Liver (tissue), 9 donors: ENCODE data around the gene RELN. TPM values are rescaled to one million over a fixed set of nuclear protein-coding genes. Genes with fewer than 3 reads are reported as not detected.

ENCODE experiments used
- DNase-seq: peaks from one replicate; pipeline ENCODE4 v3.0.0-alpha.2; 2017; ENCODE audit warnings: low spot score
- H3K27ac ChIP-seq, 2 donors: one replicate each; pipeline ENCODE4 v1.7.0; 2013; ENCODE audit warnings: inconsistent platforms in 2 of 2, low read length in 2 of 2, control low read depth in 1 of 2, low read depth in 1 of 2, mild to moderate bottlenecking in 1 of 2
- H3K27me3 ChIP-seq, 4 donors: one replicate each; pipeline versions ENCODE4 v1.6.1 to v1.7.0; 2013; ENCODE audit warnings: low read length in 3 of 4, inconsistent platforms in 1 of 4, mild to moderate bottlenecking in 1 of 4, moderate library complexity in 1 of 4; ENCODE audit not compliant: control insufficient read depth in 4 of 4, insufficient read depth in 4 of 4
- H3K36me3 ChIP-seq, 4 donors: one replicate each; pipeline versions ENCODE4 v1.6.1 to v1.7.0; 2013; ENCODE audit warnings: low read length in 3 of 4, mild to moderate bottlenecking in 3 of 4, low read depth in 1 of 4, moderate library complexity in 1 of 4; ENCODE audit not compliant: control insufficient read depth in 4 of 4, insufficient read depth in 3 of 4
- H3K4me1 ChIP-seq, 4 donors: one replicate each; pipeline versions ENCODE4 v1.6.1 to v1.7.0; 2013; ENCODE audit warnings: low read length in 3 of 4, mild to moderate bottlenecking in 3 of 4, moderate library complexity in 1 of 4; ENCODE audit not compliant: control insufficient read depth in 4 of 4, insufficient read depth in 4 of 4
- H3K4me3 ChIP-seq, 3 donors: one replicate each; pipeline versions ENCODE4 v1.6.1 to v1.7.0; 2013; ENCODE audit warnings: low read length in 3 of 3, control low read depth in 1 of 3, low read depth in 1 of 3, mild to moderate bottlenecking in 1 of 3
- H3K9ac ChIP-seq, 2 donors: one replicate each; pipeline ENCODE4 v1.7.0; 2013; ENCODE audit warnings: low read length in 2 of 2, mild to moderate bottlenecking in 2 of 2, moderate library complexity in 2 of 2, control low read depth in 1 of 2, low read depth in 1 of 2
- H3K9me3 ChIP-seq, 4 donors: one replicate each; pipeline versions ENCODE4 v1.6.1 to v1.7.0; 2013; ENCODE audit warnings: low read length in 3 of 4; ENCODE audit not compliant: control insufficient read depth in 4 of 4
- ATF3 ChIP-seq: IDR thresholded peaks from 2 replicates; pipeline ENCODE4 v1.6.1; 2016; ENCODE audit warnings: antibody characterized with exemption
- EGR1 ChIP-seq, 2 donors: IDR thresholded peaks; 2 replicates each; pipeline ENCODE4 v1.6.1; 2016 to 2018; ENCODE audit warnings: antibody characterized with exemption in 2 of 2, low read depth in 2 of 2
- FOXA1 ChIP-seq: IDR thresholded peaks from 2 replicates; pipeline ENCODE4 v1.6.1; 2016; ENCODE audit warnings: antibody characterized with exemption
- FOXA2 ChIP-seq: IDR thresholded peaks from 2 replicates; pipeline ENCODE4 v1.6.1; 2016; ENCODE audit warnings: antibody characterized with exemption
- HNF4A ChIP-seq, 2 donors: conservative IDR thresholded peaks; 2 replicates each; pipeline ENCODE4 v1.6.1; 2016; ENCODE audit warnings: antibody characterized with exemption in 2 of 2, mild to moderate bottlenecking in 2 of 2
- HNF4G ChIP-seq: IDR thresholded peaks from 2 replicates; pipeline ENCODE4 v1.6.1; 2016; ENCODE audit warnings: antibody characterized with exemption
- JUND ChIP-seq, 2 donors: IDR thresholded peaks; 2 replicates each; pipeline ENCODE4 v1.6.1; 2016; ENCODE audit warnings: antibody characterized with exemption in 2 of 2
- MAX ChIP-seq: IDR thresholded peaks from 2 replicates; pipeline ENCODE4 v1.6.1; 2016; ENCODE audit warnings: antibody characterized with exemption
- NR2F2 ChIP-seq: IDR thresholded peaks from 2 replicates; pipeline ENCODE4 v1.6.1; 2016; ENCODE audit warnings: antibody characterized with exemption
- RAD21 ChIP-seq, 2 donors: IDR thresholded peaks; 2 replicates each; pipeline ENCODE4 v1.6.1; 2016; ENCODE audit warnings: antibody characterized with exemption in 2 of 2, mild to moderate bottlenecking in 2 of 2
- SP1 ChIP-seq: IDR thresholded peaks from 2 replicates; pipeline ENCODE4 v1.6.1; 2018; ENCODE audit warnings: antibody characterized with exemption, mild to moderate bottlenecking
- TAF1 ChIP-seq: conservative IDR thresholded peaks from 2 replicates; pipeline ENCODE4 v1.6.1; 2016; ENCODE audit warnings: antibody characterized with exemption, mild to moderate bottlenecking
- YY1 ChIP-seq: IDR thresholded peaks from 2 replicates; pipeline ENCODE4 v1.6.1; 2016; ENCODE audit warnings: antibody characterized with exemption, mild to moderate bottlenecking
- WGBS: extraction: QIAGEN DNeasy Blood & Tissue Kit; methylation state at CpG from one replicate; pipeline ENCODE4 v1.1.7; 2013; 5-methylcytosine and 5-hydroxymethylcytosine counted together
- polyA plus RNA-seq, 2 donors: library from polyadenylated mRNA; stranded (reverse) in 1 of 2; unstranded in 1 of 2; fragments of 200-250 nt in 1 of 2; fragments of >200 nt in 1 of 2; fragmentation: Nextera tagmentation in 1 of 2; extraction: Ambion mirVana in 1 of 2; gene quantifications; one replicate each; pipeline versions ENCODE4 v1.2.1 to v1.2.3, GENCODE V29; 2013 to 2015
- total RNA-seq, 2 donors: library from RNA; depleted of rRNA; stranded (reverse); fragments of >200 nt; gene quantifications; one replicate each; pipeline ENCODE4 v1.2.3, GENCODE V29; 2014
- TF ChIP-seq, protein P1 (sequence below): IDR thresholded peaks from 2 replicates; pipeline ENCODE4 v1.6.1; 2016; ENCODE audit warnings: antibody characterized with exemption, mild to moderate bottlenecking
- TF ChIP-seq, protein P2 (sequence below): IDR thresholded peaks from 2 replicates; pipeline ENCODE4 v1.6.1; 2016; ENCODE audit warnings: antibody characterized with exemption
- TF ChIP-seq, protein P3 (sequence below): fragments of 150-350 bp; IDR thresholded peaks from 2 replicates; pipeline ENCODE4 v1.5.1; 2017; ENCODE audit warnings: improper control_type of control experiment, low read depth, low read length; ENCODE audit not compliant: missing input control
- donor health status: healthy.
- donor health status: healthy.
- donor health status: healthy.
- donor health status: healthy.
- donor health status: healthy.

The RELN gene
- total and polyA plus RNA-seq, 4 donors: 10.0 to 69.8 (median 28.4) TPM

- Histone ChIP-seq H3K27me3 (no peaks in the 10 kb centered on the region), H3K36me3 (no peaks in the 10 kb centered on the region), H3K9me3 (no peaks in the 10 kb centered on the region), H3K4me3 (no peak overlapping the region), H3K4me1 (peaks cover 4 to 28% (median 16%) of the 10 kb centered on the region in 4 donors), H3K27ac (peak overlapping the region in 1 of 2 donors; percentile 6), H3K9ac (no peak overlapping the region)
- 76% methylated on average over 6 of the region's 6 CpGs for WGBS
- no peak for TF ChIP-seq ATF3
- TF ChIP-seq, protein P1, sequence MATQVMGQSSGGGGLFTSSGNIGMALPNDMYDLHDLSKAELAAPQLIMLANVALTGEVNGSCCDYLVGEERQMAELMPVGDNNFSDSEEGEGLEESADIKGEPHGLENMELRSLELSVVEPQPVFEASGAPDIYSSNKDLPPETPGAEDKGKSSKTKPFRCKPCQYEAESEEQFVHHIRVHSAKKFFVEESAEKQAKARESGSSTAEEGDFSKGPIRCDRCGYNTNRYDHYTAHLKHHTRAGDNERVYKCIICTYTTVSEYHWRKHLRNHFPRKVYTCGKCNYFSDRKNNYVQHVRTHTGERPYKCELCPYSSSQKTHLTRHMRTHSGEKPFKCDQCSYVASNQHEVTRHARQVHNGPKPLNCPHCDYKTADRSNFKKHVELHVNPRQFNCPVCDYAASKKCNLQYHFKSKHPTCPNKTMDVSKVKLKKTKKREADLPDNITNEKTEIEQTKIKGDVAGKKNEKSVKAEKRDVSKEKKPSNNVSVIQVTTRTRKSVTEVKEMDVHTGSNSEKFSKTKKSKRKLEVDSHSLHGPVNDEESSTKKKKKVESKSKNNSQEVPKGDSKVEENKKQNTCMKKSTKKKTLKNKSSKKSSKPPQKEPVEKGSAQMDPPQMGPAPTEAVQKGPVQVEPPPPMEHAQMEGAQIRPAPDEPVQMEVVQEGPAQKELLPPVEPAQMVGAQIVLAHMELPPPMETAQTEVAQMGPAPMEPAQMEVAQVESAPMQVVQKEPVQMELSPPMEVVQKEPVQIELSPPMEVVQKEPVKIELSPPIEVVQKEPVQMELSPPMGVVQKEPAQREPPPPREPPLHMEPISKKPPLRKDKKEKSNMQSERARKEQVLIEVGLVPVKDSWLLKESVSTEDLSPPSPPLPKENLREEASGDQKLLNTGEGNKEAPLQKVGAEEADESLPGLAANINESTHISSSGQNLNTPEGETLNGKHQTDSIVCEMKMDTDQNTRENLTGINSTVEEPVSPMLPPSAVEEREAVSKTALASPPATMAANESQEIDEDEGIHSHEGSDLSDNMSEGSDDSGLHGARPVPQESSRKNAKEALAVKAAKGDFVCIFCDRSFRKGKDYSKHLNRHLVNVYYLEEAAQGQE: no peak
- TF ChIP-seq FOXA2: no peak
- no peak for TF ChIP-seq NR2F2
- TF ChIP-seq, protein P2, sequence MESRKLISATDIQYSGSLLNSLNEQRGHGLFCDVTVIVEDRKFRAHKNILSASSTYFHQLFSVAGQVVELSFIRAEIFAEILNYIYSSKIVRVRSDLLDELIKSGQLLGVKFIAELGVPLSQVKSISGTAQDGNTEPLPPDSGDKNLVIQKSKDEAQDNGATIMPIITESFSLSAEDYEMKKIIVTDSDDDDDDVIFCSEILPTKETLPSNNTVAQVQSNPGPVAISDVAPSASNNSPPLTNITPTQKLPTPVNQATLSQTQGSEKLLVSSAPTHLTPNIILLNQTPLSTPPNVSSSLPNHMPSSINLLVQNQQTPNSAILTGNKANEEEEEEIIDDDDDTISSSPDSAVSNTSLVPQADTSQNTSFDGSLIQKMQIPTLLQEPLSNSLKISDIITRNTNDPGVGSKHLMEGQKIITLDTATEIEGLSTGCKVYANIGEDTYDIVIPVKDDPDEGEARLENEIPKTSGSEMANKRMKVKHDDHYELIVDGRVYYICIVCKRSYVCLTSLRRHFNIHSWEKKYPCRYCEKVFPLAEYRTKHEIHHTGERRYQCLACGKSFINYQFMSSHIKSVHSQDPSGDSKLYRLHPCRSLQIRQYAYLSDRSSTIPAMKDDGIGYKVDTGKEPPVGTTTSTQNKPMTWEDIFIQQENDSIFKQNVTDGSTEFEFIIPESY: no peak
- no peak for TF ChIP-seq FOXA1
- TF ChIP-seq SP1: no peak
- TF ChIP-seq HNF4A (conservative IDR thresholded peaks at IDR 0.05): no peak
- no peak for TF ChIP-seq JUND (IDR thresholded peaks at IDR 0.05)
- TF ChIP-seq HNF4G: no peak
- no peak for TF ChIP-seq TAF1
- TF ChIP-seq YY1: no peak
- TF ChIP-seq, protein P3, sequence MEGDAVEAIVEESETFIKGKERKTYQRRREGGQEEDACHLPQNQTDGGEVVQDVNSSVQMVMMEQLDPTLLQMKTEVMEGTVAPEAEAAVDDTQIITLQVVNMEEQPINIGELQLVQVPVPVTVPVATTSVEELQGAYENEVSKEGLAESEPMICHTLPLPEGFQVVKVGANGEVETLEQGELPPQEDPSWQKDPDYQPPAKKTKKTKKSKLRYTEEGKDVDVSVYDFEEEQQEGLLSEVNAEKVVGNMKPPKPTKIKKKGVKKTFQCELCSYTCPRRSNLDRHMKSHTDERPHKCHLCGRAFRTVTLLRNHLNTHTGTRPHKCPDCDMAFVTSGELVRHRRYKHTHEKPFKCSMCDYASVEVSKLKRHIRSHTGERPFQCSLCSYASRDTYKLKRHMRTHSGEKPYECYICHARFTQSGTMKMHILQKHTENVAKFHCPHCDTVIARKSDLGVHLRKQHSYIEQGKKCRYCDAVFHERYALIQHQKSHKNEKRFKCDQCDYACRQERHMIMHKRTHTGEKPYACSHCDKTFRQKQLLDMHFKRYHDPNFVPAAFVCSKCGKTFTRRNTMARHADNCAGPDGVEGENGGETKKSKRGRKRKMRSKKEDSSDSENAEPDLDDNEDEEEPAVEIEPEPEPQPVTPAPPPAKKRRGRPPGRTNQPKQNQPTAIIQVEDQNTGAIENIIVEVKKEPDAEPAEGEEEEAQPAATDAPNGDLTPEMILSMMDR: no peak
- no peak for DNase-seq
Measured at GRCh38 chr7:103809229-103809994, 180.0 kb downstream of the RELN start.

DNA sequence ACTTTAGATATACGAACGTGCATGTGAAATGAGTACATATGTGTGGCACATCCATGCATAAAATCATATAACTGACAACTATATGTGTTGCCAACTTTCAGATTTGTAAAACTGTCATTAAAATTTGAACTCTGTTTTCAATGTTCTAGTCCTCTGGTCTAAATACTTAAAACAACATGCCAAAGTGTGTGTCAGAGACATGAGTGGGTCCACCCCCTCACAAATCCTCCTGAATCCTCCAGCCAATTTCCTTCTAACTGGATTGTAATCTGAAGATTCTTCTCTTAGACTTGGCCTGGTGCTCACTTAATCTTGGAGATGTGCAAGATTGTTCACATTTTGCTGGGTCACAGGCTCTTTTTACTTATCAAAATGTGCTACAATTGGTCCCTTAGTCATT lies 184.1 kb downstream of the RELN start:
- Histone ChIP-seq H3K9me3 (no peaks in the 10 kb centered on the region), H3K9ac (no peak overlapping the region), H3K4me3 (no peak overlapping the region), H3K36me3 (no peaks in the 10 kb centered on the region), H3K27me3 (no peaks in the 10 kb centered on the region), H3K27ac (no peak overlapping the region), H3K4me1 (peaks cover 0 to 9% (median 3%) of the 10 kb centered on the region in 4 donors)
- no peak for DNase-seq
- WGBS: 90% methylated on average over 2 of the region's 2 CpGs
- TF ChIP-seq, protein P1: no peak
- TF ChIP-seq EGR1 (IDR thresholded peaks at IDR 0.05; ENCODE audit: low read depth in 2 of 2): no peak
- TF ChIP-seq YY1: no peak
- no peak for TF ChIP-seq HNF4A (conservative IDR thresholded peaks at IDR 0.05)
- no peak for TF ChIP-seq TAF1
- TF ChIP-seq, protein P3: no peak
- no peak for TF ChIP-seq HNF4G
- no peak for TF ChIP-seq RAD21 (IDR thresholded peaks at IDR 0.05)
- no peak for TF ChIP-seq MAX
